GM18517 (cell line): ENCODE data around the gene BRI3BP.
"Not testable (repeated sequence)": the region's sequence is repeated elsewhere in the genome, so short reads cannot be mapped to it uniquely, and the experiment has no call there.

Experiments used
- ATAC-seq: cut with Tn5 transposase; IDR thresholded peaks from one replicate; pipeline ENCODE4 v1.9.1; 2021; ENCODE audit warnings: mild to moderate bottlenecking, moderate library complexity; ENCODE audit not compliant: unreplicated experiment

The BRI3BP gene

DNA sequence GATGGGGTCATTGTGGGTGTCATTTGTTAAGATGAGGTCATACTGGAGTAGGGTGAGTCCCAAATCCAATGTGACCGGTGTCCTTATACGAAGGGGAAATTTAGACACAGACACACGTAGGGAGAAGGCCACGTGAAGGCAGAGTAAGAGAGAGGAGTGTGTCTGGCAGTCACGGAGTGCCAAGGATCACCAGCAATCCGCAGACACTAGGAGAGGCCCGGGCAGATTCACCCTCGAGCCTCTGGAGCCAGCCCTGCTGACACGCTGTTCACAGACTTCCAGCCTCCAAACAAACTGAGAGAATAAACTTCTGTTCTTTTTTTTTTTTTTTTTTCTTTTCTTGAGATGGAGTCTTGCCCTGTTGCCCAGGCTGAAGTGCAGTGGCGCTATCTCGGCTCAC is 24.9 kb downstream of the BRI3BP start:
- ATAC-seq = no peak

DNA sequence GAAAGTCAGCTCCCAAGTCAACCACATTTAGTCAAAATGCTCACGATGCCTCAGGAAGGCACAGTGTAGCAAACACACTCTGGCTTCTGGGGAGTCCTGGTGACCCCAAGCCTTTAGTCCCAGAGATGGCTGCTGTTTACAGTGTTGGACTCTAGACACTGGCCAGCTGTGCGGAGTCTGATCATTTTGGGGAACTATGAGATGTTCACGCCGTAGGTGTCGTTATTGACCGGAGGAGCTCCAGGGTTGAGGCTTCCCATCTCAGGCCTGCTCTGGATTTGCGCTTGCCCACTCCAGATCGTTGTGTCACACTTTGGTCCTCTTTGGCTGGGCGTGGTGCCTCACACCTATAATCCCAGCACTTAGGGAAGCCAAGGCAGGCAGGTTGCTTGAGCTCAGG is 27.7 kb downstream of the BRI3BP start:
- ATAC-seq = no peak

GRCh38 chr12:125021771-125022170 is 28.3 kb downstream of the BRI3BP start:
- ATAC-seq = no peak

DNA sequence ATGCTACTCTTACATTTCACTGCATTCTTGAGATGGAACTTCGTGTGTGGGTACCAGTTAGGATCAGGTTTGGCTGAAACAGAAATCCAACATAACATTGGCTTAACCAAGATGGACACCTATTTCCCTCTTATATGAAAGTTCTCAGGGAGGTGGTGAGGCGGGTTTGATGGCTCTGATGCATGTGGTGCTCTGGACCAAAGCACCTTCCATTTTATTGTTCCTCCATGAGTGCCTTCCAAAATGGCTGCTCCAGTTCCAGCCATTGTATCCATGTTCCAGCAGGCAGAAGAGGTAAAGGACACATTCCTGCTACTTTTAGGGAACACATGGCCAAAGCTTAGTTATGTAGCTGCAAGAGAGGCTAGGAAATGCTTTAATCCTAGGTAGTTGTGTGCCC is 29.6 kb downstream of the BRI3BP start:
- ATAC-seq = no peak

GRCh38 chr12:125024949-125025563 is 31.6 kb downstream of the BRI3BP start:
- ATAC-seq = no peak

GRCh38 chr12:125025606-125026235 is 32.3 kb downstream of the BRI3BP start:
- no peak for ATAC-seq

GRCh38 chr12:125028106-125028505 is 34.7 kb downstream of the BRI3BP start:
- ATAC-seq = no peak

DNA sequence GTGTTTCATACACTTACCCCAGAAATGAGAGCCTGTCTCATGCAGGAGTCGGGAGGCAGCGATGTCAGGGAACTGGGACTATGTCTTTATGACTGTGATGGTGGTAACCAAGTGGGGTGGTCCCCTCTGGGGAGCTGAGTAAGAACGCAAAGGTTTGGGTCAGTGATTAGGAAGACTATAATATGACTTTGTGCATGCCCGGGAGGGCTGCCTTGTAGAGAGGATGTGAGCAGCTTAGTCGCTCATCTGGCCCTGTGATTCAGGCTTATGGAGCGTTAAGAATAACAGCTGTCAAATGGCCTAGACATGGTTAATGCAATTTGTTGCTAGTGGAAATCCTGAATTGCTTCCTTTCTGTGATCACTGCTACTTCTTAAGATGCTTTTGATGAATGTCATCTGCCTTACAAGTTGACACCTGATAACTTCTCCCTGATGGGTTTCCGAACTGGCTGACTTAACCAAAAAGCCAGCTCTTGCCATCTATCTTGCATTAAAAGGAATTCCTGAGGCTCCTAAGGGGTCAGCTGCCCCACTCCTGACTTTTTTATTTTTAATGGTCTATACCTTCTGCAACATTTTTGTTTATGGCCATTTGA is 36.4 kb downstream of the BRI3BP start:
- ATAC-seq = no peak

GRCh38 chr12:125031471-125031870 is 38.0 kb downstream of the BRI3BP start:
- ATAC-seq = not testable (repeated sequence)

GRCh38 chr12:125032466-125033152 is 39.2 kb downstream of the BRI3BP start:
- ATAC-seq = no peak

DNA sequence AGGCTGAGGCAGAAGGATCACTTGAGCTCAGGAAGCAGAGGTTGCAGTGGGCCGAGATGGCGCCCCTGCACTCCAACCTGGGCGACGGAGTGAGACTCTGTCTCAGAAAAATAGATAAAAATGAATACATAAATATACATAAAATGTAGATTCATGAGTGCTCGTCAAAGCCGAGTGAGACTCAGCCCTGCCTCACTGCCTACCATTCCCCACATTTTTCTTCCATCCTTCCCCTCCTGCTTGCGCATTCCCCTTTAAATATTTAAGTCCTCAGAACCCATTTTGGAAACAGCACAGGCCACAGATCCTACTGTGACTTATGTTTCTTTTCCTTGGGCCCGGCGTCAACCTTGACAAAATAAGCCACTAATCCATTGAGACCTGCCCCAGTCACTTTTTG is 39.8 kb downstream of the BRI3BP start:
- ATAC-seq = no peak

DNA sequence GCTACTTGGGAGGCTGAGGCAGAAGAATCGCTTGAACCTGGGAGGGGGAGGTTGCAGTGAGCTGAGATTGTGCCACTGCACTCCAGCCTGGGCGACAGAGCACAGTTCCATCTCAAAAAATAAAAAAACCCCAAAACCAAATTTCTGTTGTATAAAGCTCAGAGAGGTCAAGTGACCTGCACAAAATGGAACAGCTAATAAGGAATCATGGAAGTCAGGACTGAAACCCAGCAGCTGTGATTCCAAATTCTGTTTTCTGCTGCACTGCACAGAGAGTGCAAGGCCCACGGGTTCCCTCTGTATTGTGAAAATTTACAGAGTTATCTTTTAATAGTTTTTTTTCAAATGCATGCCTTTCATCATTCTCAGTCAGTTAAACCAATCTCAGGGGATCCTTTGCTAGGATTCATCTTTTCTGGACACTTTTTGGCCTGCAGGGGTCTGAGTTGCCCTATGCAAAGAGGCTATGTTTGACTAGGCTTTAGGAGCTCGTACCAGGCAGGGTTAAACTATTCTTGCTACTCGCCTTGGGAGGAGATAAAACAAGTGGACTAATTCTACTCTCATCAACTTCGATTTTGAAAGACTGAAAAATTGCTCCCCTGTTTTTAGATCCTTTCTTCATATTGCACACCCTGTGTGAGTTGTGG is 45.7 kb downstream of the BRI3BP start:
- no peak for ATAC-seq

- ATAC-seq = no peak
Measured at GRCh38 chr12:125049093-125049458, 55.6 kb downstream of the BRI3BP start.

- ATAC-seq = no peak
Measured at GRCh38 chr12:125050446-125050845, 57.0 kb downstream of the BRI3BP start.

GRCh38 chr12:125050868-125051267 is 57.4 kb downstream of the BRI3BP start:
- ATAC-seq = no peak

- ATAC-seq = no peak
Measured at GRCh38 chr12:125053821-125054220, 60.4 kb downstream of the BRI3BP start.

GRCh38 chr12:125055591-125055990 is 62.1 kb downstream of the BRI3BP start:
- no peak for ATAC-seq

DNA sequence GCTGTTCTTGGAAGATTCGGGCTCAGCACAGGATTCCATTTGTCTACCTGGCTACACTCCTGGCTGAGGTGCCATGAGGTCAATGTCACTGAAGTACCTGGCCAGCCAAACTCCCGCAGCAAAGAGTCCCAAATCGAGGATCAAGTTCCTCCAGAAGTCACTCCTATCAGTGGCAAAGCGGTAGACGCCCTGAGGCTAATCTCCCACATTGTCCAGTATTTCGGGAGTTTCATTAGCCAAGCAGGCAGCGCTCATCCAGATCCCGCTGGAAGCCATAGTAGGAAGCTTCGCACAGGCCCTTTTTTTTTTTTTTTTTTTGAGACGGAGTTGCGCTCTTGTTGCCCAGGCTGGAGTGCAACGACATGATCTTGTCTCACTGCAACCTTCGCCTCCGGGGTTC is 62.9 kb downstream of the BRI3BP start:
- no peak for ATAC-seq

DNA sequence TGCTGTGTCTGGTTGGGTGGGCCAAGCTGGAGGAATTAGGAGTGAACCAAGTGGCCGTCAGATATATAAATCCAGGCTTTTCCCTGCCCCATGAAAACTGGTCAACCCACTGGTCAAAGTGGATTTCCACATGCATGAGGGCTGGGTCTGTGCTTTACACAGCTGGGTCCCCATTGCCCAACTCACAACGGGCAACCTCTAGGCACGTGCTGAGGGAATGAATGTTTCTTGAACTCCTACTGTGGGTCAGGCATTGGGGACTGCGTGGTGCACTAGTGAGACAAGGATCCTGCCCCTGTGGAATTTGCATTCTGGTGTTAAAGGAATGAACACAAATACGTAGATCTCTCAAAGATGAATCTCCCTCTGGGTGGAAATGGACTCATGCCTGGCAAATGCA is 64.3 kb downstream of the BRI3BP start:
- no peak for ATAC-seq

DNA sequence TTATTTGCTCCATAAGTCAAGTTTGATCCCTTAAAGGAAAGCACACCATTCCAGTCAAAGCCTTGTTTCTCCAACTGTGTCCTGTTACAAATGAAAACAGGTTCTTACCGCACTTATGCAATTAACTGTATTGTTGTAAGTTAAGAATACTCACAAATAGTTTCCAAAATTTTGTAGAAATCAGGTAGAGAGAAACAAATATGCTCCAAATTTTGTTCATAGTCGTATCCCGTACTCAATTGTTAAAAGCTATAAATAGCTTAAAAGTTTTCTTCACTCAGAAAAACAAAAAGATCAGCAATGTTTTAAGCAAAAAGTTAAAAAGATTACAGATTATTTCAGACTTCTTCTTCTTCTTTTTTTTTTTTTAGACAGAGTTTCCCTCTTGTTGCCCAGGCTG is 67.8 kb downstream of the BRI3BP start:
- ATAC-seq = no peak

GRCh38 chr12:125063522-125063921 is 70.1 kb downstream of the BRI3BP start:
- not testable (repeated sequence) for ATAC-seq

DNA sequence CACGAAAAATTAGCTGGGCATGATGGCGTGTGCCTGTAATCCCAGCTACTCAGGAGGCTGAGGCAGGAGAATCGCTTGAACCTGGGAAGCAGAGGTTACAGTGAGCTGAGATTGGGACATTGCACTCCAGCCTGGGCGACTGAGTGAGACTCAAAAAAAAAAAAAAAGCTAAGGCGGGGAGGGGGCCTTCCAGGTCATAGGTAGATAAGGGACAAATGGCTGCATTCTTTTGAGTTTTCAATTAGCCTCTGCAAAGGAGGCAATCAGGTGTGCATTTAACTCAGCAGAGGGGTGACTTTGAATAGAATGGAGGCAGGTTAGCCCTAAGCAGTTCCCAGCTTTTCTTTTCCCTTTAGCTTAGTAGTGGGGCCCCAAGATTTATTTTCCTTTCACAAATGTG is 71.0 kb downstream of the BRI3BP start:
- no peak for ATAC-seq
